A549 (cell line): ENCODE data around the gene KRTAP12-4. TPM values are rescaled to one million over a fixed set of nuclear protein-coding genes. Genes with fewer than 3 reads are reported as not detected.
"Not testable (repeated sequence)": the region's sequence is repeated elsewhere in the genome, so short reads cannot be mapped to it uniquely, and the experiment has no call there.

ENCODE experiments used
- ATAC-seq, 2 experiments: fragments of 200-7000 bp in 1 of 2; fragments of >200 bp in 1 of 2; cut with Nextera tagmentation in 1 of 2; cut with Tn5 transposase in 1 of 2; 3 replicates each; pipeline versions ENCODE4 v1.8.0 to v1.9.1; 2018 to 2020; ENCODE audit warnings: mild to moderate bottlenecking in 1 of 2, moderate library complexity in 1 of 2
- CTCF ChIA-PET: fragments of 300-600 bp; sonication (Branson Sonifier 250); formaldehyde crosslinking; extraction: SDS; loops from one replicate; lab custom pipeline; 2021; ENCODE audit warnings: antibody characterized with exemption, inconsistent platforms; lab: Yijun Ruan, JAX
- POLR2A ChIA-PET: fragments of 350-600 bp; formaldehyde crosslinking; extraction: SDS; loops from one replicate; lab custom pipeline; 2021; ENCODE audit warnings: antibody characterized with exemption, inconsistent platforms; lab: Yijun Ruan, JAX
- DNase-seq, 2 experiments: peaks; one replicate each; pipeline versions ENCODE4 v3.0.0 to v3.0.0-alpha.2; 2011 to 2016; ENCODE audit warnings: low read depth in 1 of 2, low spot score in 1 of 2
- FAIRE-seq: peaks from 2 replicates; lab custom pipeline; 2011; peaks lifted over from hg19 to GRCh38; lab: Jason Lieb, UNC
- H3K27ac ChIP-seq, 2 experiments: fragments of >200 bp; sonication (Bioruptor Twin); formaldehyde crosslinking; 3 replicates each; pipeline ENCODE4 v1.5.1; 2016 to 2017
- H3K4me1 ChIP-seq: fragments of >200 bp; sonication (Bioruptor Twin); formaldehyde crosslinking; 3 replicates; pipeline ENCODE4 v1.6.1; 2016
- H3K4me2 ChIP-seq: fragments of >200 bp; sonication (Bioruptor Twin); formaldehyde crosslinking; 3 replicates; pipeline ENCODE4 v1.6.1; 2016
- H3K4me3 ChIP-seq: fragments of >200 bp; sonication (Bioruptor Twin); formaldehyde crosslinking; 3 replicates; pipeline ENCODE4 v1.5.1; 2016
- H3K9me3 ChIP-seq: fragments of >200 bp; sonication (Bioruptor Twin); formaldehyde crosslinking; 3 replicates; pipeline ENCODE4 v1.6.1; 2016
- BCL3 ChIP-seq: fragments of >200 bp; sonication (Bioruptor Twin); formaldehyde crosslinking; IDR thresholded peaks from 3 replicates; pipeline ENCODE4 v1.6.1; 2016
- CBX2 ChIP-seq: fragments of 200-600 bp; sonication (generic); IDR thresholded peaks from 2 replicates; pipeline ENCODE4 v1.6.1; 2016; ENCODE audit warnings: low read depth, mild to moderate bottlenecking, borderline replicate concordance
- CEBPB ChIP-seq, 2 experiments: fragments of >200 bp in 1 of 2; sonication (Bioruptor Twin) in 1 of 2; formaldehyde crosslinking in 1 of 2; IDR thresholded peaks; 2 replicates each; pipeline ENCODE4 v1.6.1; 2012 to 2016
- CHD4 ChIP-seq: fragments of 200-600 bp; sonication (generic); IDR thresholded peaks from 2 replicates; pipeline ENCODE4 v1.6.1; 2016; ENCODE audit warnings: antibody characterized with exemption, mild to moderate bottlenecking, borderline replicate concordance
- EHMT2 ChIP-seq: fragments of 200-600 bp; sonication (generic); IDR thresholded peaks from 2 replicates; pipeline ENCODE4 v1.6.1; 2016; ENCODE audit warnings: antibody characterized with exemption, low read depth, mild to moderate bottlenecking, moderate library complexity
- ESRRA ChIP-seq: fragments of 150-350 bp; IDR thresholded peaks from 2 replicates; pipeline ENCODE4 v1.6.1; 2014; ENCODE audit warnings: mild to moderate bottlenecking, low read length, borderline replicate concordance
- HDAC2 ChIP-seq: fragments of 200-600 bp; sonication (generic); IDR thresholded peaks from 2 replicates; pipeline ENCODE4 v1.6.1; 2016
- HOXB5 ChIP-seq: fragments of 250-450 bp; sonication (Bioruptor Pico); IDR thresholded peaks from 2 replicates; pipeline ENCODE4 v1.5.0; 2020; ENCODE audit warnings: mild to moderate bottlenecking, moderate library complexity
- JUNB ChIP-seq: fragments of >200 bp; sonication (Bioruptor Twin); formaldehyde crosslinking; IDR thresholded peaks from 2 replicates; pipeline ENCODE4 v1.6.1; 2016
- MAZ ChIP-seq: fragments of 150-350 bp; IDR thresholded peaks from 2 replicates; pipeline ENCODE4 v1.6.1; 2014; ENCODE audit warnings: antibody characterized with exemption, low read depth, low read length, borderline replicate concordance
- NFE2L2 ChIP-seq: fragments of 150-350 bp; conservative IDR thresholded peaks from 2 replicates; pipeline ENCODE4 v1.6.1; 2014; ENCODE audit warnings: low read length
- RAD21 ChIP-seq, 2 experiments: fragments of >200 bp in 1 of 2; sonication (Bioruptor Twin) in 1 of 2; formaldehyde crosslinking in 1 of 2; IDR thresholded peaks in 1 of 2; conservative IDR thresholded peaks in 1 of 2; 2 replicates in 1 of 2; 3 replicates in 1 of 2; pipeline ENCODE4 v1.6.1; 2012 to 2018; ENCODE audit warnings: inconsistent platforms in 1 of 2
- SMC3 ChIP-seq: fragments of >200 bp; sonication (Bioruptor Twin); formaldehyde crosslinking; IDR thresholded peaks from 3 replicates; pipeline ENCODE4 v1.6.1; 2018; ENCODE audit warnings: inconsistent platforms
- USF2 ChIP-seq: fragments of 450-650 bp; IDR thresholded peaks from 2 replicates; pipeline ENCODE4 v1.6.1; 2014; ENCODE audit warnings: antibody characterized with exemption
- ZC3H11A ChIP-seq: fragments of 450-650 bp; IDR thresholded peaks from 2 replicates; pipeline ENCODE4 v1.6.1; 2014; ENCODE audit warnings: antibody characterized with exemption, mild to moderate bottlenecking
- ZFP36 ChIP-seq: fragments of 450-650 bp; IDR thresholded peaks from 2 replicates; pipeline ENCODE4 v1.6.1; 2014; ENCODE audit warnings: borderline replicate concordance; ENCODE audit not compliant: partially characterized antibody
- ZSCAN20 ChIP-seq: fragments of 250-450 bp; sonication (Bioruptor Pico); IDR thresholded peaks from 2 replicates; pipeline ENCODE4 v1.8.0; 2022; ENCODE audit warnings: mild to moderate bottlenecking, moderate library complexity
- WGBS: methylation state at CpG from one replicate; pipeline ENCODE4 v1.1.6; 2017; ENCODE audit errors: missing lambda C conversion rate; 5-methylcytosine and 5-hydroxymethylcytosine counted together
- polyA plus RNA-seq, 4 experiments: library from polyadenylated mRNA; depleted of rRNA in 3 of 4; stranded (reverse); fragments of >200 nt; fragmentation: RNase III in 1 of 4; extraction: RNeasy Plus Mini Kit Qiagen cat#74134 plus additional on column Dnase treatment in 1 of 4; gene quantifications; 2 replicates in 3 of 4; 3 replicates in 1 of 4; pipeline ENCODE4 v1.2.3, GENCODE V29; 2011 to 2017
- TF ChIP-seq, protein P1 (sequence below): fragments of 200-600 bp; sonication (generic); IDR thresholded peaks from 2 replicates; pipeline ENCODE4 v1.6.1; 2016; ENCODE audit warnings: antibody characterized with exemption, mild to moderate bottlenecking, moderate library complexity
- TF ChIP-seq, protein P2 (sequence below): fragments of 250-450 bp; sonication (Bioruptor Pico); IDR thresholded peaks from 2 replicates; pipeline ENCODE4 v1.5.0; 2020; ENCODE audit warnings: low read depth, mild to moderate bottlenecking, moderate library complexity
- TF ChIP-seq, protein P3 (sequence below): IDR thresholded peaks from 2 replicates; pipeline ENCODE4 v1.6.1; 2012
- TF ChIP-seq, protein P4 (sequence below): IDR thresholded peaks from 2 replicates; pipeline ENCODE4 v1.6.1; 2012; ENCODE audit warnings: low read depth, borderline replicate concordance

The KRTAP12-4 gene
- polyA plus RNA-seq, 2 of the 4 experiments (the other 2 are of a cell fraction) = not detected

- TF ChIP-seq ZSCAN20 (CRISPR knock-in tag) (no peak), CHD4 (no peak)
Measured at GRCh38 chr21:44648557-44649311, 5.7 kb downstream of the KRTAP12-4 start (continued).

- WGBS = 79% methylated on average over 8 of the region's 8 CpGs
- Histone ChIP-seq H3K27ac (no peak overlapping the region), H3K4me2 (no peak overlapping the region), H3K4me3 (no peak overlapping the region), H3K9me3 (peaks cover 5% of the 10 kb centered on the region; the same call in 1 of the 3 replicates), H3K4me1 (no peaks in the 10 kb centered on the region)
- CTCF ChIA-PET = no interaction called here
- no peak for DNase-seq
- FAIRE-seq = no peak
- TF ChIP-seq, protein P1, sequence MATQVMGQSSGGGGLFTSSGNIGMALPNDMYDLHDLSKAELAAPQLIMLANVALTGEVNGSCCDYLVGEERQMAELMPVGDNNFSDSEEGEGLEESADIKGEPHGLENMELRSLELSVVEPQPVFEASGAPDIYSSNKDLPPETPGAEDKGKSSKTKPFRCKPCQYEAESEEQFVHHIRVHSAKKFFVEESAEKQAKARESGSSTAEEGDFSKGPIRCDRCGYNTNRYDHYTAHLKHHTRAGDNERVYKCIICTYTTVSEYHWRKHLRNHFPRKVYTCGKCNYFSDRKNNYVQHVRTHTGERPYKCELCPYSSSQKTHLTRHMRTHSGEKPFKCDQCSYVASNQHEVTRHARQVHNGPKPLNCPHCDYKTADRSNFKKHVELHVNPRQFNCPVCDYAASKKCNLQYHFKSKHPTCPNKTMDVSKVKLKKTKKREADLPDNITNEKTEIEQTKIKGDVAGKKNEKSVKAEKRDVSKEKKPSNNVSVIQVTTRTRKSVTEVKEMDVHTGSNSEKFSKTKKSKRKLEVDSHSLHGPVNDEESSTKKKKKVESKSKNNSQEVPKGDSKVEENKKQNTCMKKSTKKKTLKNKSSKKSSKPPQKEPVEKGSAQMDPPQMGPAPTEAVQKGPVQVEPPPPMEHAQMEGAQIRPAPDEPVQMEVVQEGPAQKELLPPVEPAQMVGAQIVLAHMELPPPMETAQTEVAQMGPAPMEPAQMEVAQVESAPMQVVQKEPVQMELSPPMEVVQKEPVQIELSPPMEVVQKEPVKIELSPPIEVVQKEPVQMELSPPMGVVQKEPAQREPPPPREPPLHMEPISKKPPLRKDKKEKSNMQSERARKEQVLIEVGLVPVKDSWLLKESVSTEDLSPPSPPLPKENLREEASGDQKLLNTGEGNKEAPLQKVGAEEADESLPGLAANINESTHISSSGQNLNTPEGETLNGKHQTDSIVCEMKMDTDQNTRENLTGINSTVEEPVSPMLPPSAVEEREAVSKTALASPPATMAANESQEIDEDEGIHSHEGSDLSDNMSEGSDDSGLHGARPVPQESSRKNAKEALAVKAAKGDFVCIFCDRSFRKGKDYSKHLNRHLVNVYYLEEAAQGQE = no peak
- TF ChIP-seq EHMT2 (no peak), ESRRA (no peak), MAZ (no peak), CEBPB (IDR thresholded peaks at IDR 0.05) (no peak), ZC3H11A (no peak), CHD4 (no peak)
- no peak for ATAC-seq
- POLR2A ChIA-PET = no interaction called here
Measured at GRCh38 chr21:44647222-44647552, 7.3 kb downstream of the KRTAP12-4 start.

DNA sequence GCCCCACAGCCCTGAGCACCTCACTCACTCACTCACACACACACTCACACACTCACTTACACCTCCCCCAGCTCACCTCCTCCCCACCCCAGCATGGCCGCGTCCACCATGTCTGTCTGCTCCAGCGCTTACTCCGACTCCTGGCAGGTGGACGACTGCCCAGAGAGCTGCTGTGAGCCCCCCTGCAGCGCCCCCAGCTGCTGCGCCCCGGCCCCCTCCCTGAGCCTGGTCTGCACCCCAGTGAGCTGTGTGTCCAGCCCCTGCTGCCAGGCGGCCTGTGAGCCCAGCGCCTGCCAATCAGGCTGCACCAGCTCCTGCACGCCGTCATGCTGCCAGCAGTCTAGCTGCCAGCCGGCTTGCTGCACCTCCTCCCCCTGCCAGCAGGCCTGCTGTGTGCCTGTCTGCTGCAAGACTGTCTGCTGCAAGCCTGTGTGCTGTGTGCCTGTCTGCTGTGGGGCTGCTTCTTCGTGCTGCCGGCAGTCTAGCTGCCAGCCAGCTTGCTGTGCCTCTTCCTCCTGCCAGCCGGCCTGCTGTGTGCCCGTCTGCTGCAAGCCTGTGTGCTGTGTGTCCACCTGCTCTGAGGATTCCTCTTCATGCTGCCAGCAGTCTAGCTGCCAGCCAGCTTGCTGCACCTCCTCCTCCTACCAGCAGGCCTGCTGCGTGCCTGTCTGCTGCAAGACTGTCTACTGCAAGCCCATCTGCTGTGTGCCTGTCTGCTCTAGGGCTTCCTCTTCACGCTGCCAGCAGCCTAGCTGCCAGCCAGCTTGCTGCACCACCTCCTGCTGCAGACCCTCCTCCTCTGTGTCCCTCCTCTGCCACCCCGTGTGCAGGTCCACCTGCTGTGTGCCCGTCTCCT lies 7.9 kb downstream of the KRTAP12-4 start, which contains the start of gene KRTAP10-11:
Gene KRTAP10-11, plus strand, starts transcription at position 49 of the 856 bp plus-strand sequence. Its CDS starts 45 bp downstream, at position 94.
- H3K4me1 ChIP-seq, H3K4me3 ChIP-seq, H3K27ac ChIP-seq, ATAC-seq, DNase-seq, FAIRE-seq, CTCF ChIA-PET, H3K9me3 ChIP-seq, H3K4me2 ChIP-seq, POLR2A ChIA-PET: not testable (repeated sequence)
- 12% methylated on average over 5 of the region's 21 CpGs for WGBS

DNA sequence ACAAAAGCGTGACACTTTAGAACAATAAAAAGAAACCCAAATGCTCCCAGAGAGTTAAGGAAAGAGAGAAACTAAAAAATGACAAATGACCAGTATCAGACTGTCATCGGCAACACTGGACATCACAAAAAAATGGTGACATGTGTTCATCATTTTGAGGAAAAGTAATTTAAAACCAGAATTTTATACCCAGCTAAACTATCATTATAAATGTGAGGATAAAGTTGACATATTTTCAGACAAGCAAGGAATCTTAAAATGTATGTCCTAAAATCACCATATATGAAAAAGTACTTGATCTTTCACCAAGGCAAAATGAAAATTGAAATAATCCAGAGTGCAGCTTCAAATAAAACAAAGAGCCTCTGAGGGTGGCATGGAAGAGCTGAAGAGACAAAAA lies 9.6 kb downstream of the KRTAP12-4 start:
- Histone ChIP-seq H3K9me3 (peaks cover 9% of the 10 kb centered on the region; the same call in 2 of the 3 replicates), H3K4me3 (no peak overlapping the region), H3K4me2 (no peak overlapping the region), H3K4me1 (no peaks in the 10 kb centered on the region), H3K27ac (no peak overlapping the region)
- no peak for ATAC-seq
- 19% methylated on average over 2 of the region's 2 CpGs for WGBS
- CTCF ChIA-PET = no interaction called here
- POLR2A ChIA-PET = no interaction called here
- FAIRE-seq = no peak
- no peak for DNase-seq
- TF ChIP-seq, protein P2, sequence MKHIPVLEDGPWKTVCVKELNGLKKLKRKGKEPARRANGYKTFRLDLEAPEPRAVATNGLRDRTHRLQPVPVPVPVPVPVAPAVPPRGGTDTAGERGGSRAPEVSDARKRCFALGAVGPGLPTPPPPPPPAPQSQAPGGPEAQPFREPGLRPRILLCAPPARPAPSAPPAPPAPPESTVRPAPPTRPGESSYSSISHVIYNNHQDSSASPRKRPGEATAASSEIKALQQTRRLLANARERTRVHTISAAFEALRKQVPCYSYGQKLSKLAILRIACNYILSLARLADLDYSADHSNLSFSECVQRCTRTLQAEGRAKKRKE (CRISPR knock-in tag) = no peak
- TF ChIP-seq, protein P3, sequence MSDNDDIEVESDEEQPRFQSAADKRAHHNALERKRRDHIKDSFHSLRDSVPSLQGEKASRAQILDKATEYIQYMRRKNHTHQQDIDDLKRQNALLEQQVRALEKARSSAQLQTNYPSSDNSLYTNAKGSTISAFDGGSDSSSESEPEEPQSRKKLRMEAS = no peak
- TF ChIP-seq CBX2 (no peak), CHD4 (no peak), HDAC2 (no peak), NFE2L2 (no peak), JUNB (no peak), RAD21 (conservative IDR thresholded peaks at IDR 0.05 in 1 of 2, IDR thresholded peaks at IDR 0.05 in 1 of 2) (no peak), ZFP36 (no peak), ZSCAN20 (CRISPR knock-in tag) (no peak), HOXB5 (CRISPR knock-in tag) (no peak), BCL3 (no peak), SMC3 (no peak), MAZ (no peak), USF2 (no peak), ZC3H11A (no peak)
- TF ChIP-seq, protein P4, sequence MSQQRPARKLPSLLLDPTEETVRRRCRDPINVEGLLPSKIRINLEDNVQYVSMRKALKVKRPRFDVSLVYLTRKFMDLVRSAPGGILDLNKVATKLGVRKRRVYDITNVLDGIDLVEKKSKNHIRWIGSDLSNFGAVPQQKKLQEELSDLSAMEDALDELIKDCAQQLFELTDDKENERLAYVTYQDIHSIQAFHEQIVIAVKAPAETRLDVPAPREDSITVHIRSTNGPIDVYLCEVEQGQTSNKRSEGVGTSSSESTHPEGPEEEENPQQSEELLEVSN = no peak
